GM18870 (cell line): ENCODE data around the gene NDUFAF5.

Experiments used
- ATAC-seq: cut with Tn5 transposase; IDR thresholded peaks from one replicate; pipeline ENCODE4 v1.9.1; 2021; ENCODE audit warnings: moderate library complexity; ENCODE audit not compliant: unreplicated experiment

NDUFAF5 gene

DNA sequence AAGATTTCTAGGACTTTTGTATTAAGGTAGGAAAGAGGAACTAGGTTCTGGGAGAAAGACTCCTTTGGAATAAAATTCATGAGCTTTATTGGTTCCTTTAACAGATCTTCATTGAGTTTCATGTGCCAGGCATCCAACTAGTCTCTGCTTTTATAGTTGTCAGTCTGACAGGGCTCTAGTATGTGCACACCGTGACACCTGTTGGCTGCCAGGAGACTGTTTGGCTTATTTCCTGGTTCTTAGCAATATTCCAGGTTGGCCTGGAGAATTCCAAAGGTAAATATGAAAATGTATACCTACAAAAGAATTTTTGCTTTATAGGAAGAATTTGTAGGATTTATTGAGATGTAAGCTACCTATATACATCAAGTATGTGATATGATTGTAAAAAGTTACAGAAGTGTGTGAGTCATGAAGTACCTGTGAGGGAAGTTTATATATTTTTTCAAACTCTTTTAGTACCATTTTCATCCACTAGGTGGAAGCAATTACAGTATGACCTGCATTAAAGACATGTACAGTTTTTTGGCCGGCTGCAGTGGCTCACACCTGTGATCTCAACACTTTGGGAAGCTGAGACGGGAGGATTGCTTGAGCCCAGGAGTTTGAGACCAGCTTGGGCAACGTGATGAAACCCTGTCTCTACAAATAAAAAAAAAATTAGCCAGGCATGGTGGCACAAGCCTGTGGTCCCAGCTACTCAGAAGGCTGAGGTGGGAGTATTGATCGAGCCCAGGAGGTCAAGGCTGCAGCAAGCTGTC is 35.2 kb downstream of the NDUFAF5 start:
- ATAC-seq, result peak; percentile 80

- ATAC-seq, result no peak
Observed at GRCh38 chr20:13821876-13822275, 37.0 kb downstream of the NDUFAF5 start.

GRCh38 chr20:13822459-13822858 is 37.6 kb downstream of the NDUFAF5 start:
- no peak for ATAC-seq

- no peak for ATAC-seq
Observed at GRCh38 chr20:13824459-13824858, 39.6 kb downstream of the NDUFAF5 start.

DNA sequence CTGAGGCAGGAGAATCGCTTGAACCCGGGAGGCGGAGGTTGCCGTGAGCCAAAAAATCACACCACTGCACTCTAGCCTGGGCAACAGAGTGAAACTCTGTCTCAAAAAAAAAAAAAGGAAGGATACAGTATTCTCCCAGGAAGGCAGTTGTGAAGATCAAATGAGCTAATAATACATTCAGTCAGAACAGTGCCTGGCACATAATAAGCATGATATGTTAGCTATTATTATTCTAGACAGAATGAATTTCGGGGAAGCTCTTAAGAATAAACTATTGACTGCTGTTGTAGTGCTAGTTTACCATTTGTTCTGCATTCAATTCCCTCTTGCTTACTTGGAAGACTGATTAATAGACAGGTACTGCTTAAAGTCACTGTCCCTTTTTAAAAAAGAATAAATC is 40.6 kb downstream of the NDUFAF5 start:
- no peak for ATAC-seq

GRCh38 chr20:13831476-13831875 is 46.6 kb downstream of the NDUFAF5 start:
- ATAC-seq, result no peak

- ATAC-seq, result no peak
Observed at GRCh38 chr20:13838664-13839063, 53.8 kb downstream of the NDUFAF5 start.

GRCh38 chr20:13839421-13840092 is 54.7 kb downstream of the NDUFAF5 start:
- no peak for ATAC-seq

DNA sequence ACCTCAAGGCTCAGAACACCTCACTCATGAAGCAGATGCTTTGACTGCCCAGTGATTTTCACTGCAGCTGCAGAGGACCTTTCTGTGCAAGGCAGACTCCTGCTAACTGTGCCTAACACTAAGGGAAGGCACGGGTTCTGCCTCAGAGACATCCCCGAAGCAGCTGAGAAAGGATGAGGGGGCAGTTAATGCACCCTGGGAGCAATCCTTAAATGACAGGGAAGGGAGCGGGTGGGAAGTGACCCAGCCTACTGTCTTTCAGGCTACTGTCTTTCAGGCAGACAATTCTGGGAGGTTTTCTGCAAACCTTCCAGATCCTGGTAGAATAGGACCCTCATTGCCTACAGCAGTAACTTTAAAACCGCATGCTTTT is 55.3 kb downstream of the NDUFAF5 start:
- no peak for ATAC-seq

- no peak for ATAC-seq
Observed at GRCh38 chr20:13841206-13841605, 56.4 kb downstream of the NDUFAF5 start.

DNA sequence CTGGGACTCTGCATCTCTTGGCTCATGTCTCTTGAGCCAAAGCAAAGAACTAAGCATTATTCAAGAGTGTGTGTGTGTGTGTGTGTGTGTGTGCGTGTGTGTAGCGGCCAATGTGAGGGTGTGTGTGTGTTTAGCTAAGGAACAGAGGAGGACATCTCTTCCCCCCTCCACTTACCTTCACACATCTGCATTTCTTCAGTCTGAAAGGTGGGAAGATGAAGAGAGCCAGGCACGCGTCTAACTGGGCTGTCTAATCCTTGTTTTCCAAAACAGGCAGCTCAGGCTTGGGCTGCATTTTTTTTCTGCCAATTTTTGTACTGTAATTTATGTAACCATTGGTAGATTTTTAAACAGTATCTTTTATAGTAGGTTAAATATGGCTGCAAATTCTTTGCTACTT is 59.5 kb downstream of the NDUFAF5 start:
- ATAC-seq, result no peak

GRCh38 chr20:13851279-13851678 is 66.5 kb downstream of the NDUFAF5 start:
- no peak for ATAC-seq

DNA sequence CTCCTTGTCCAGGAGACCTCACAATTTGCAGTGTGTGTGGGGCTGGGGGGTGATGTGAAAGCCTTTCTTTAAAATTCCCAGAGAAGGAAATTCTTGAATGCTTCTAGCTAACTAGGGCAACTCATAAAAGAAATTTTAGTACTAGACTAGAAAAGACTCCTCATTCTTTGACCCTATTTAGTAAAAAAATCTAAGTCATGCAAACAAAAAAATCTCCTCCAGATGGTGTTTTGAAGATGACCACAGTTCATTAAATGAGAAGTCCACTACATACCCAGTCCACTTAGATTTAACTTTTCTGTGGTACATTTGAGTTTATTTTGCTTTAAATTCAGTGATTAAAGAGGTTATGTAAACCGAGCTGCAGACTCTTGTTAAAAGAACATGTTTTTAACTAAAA is 67.5 kb downstream of the NDUFAF5 start:
- no peak for ATAC-seq

DNA sequence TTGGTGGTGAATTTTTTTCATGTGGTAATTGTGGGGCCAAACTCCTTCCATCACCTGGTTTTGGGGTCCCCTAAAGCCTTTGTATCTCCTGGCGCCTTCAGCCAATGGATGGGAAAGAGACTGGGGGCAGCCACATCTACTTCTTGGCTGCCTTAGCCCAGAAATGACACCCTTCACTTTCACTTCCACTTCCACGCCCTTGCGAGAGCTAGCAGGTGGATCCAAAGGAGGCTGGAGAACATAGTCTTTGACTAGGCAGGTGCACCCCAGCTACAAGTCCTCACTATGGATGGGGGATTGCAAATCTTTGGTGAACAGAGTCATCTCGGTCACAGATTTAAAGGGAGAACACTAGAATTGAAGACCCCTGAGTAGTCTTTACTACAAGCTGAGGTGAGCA is 70.8 kb downstream of the NDUFAF5 start:
- ATAC-seq, result no peak

DNA sequence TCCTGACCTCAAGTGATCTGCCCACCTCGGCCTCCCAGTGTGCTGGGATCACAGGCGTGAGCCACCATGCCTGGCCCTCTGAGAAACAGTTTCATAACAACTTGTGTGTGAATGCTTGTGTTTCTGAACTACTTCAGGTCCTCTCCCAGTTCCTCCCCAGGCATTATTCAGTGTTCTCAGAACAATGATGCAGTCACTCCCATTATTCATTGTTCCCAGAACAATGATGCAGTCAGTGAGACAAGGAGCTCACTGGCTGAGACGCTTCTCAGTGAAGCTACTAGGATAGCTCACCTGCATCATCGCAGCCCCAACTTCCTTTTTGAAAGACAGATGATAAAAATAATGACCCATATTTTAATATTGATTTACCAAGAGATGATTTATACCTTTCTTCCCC is 71.5 kb downstream of the NDUFAF5 start:
- no peak for ATAC-seq

DNA sequence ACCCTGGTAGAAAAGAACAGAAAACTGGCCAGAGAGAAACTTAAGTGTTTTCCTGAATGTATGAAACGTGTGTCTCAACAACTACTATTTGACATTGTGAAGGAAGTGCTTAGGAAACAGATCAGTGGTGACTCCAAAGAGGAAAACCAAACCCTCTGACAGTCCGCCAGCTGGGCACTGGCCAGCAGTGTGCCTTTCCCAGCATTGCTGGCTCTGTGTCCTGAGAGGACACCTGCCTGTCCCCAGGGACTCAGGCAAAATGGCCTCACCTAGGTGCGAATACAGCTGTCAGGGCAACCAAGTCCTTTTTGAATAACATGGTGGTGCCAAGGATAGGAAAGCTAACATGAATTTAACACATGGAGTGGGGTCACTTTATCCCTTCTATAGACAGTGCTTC is 72.5 kb downstream of the NDUFAF5 start:
- no peak for ATAC-seq

- no peak for ATAC-seq
Observed at GRCh38 chr20:13857961-13858360, 73.1 kb downstream of the NDUFAF5 start.

- ATAC-seq, result no peak
Observed at GRCh38 chr20:13858439-13858838, 73.6 kb downstream of the NDUFAF5 start.

- ATAC-seq, result no peak
Observed at GRCh38 chr20:13858871-13859270, 74.0 kb downstream of the NDUFAF5 start.

DNA sequence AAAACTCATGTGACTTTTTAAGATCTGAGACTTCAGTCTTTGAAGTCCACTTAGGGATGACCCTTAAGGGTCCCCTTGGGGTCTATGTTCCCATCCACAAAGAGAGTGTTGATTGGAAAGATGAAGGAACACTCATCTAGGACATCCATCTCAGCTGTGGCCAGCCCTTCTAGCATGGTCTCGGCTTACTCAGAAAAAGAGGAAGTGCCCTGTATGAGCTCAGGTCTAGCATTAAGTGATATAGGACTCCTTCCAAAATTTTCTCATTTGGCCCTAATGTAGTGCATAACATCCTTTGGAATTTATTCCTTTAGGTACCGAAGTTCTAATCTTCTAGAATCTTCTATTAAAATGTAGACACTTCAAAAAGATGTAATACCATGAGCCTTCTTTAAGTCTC is 77.4 kb downstream of the NDUFAF5 start:
- ATAC-seq, result no peak

DNA sequence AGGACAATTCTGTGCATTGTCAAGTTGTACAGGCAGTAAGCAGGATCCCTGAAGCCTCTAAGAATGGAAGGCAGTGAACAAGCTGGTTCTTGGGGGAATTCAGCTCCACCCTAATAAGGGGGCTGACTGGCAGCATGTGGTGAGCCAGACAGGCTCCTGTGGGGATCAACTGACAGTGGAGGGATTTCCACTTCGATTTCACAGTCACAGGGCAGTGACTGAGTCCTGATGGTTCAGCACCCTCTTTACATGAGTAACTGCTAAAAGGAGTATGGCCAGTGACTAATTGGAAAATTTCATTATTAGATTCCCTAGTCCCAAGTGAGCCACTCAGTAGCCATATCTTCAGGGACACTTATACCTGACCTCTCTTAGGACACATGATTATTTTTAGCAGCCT is 78.4 kb downstream of the NDUFAF5 start:
- no peak for ATAC-seq

GRCh38 chr20:13865156-13865555 is 80.3 kb downstream of the NDUFAF5 start:
- no peak for ATAC-seq
